ENCODE results near the gene VPS51. TPM values are rescaled to one million over a fixed set of nuclear protein-coding genes. Genes with fewer than 3 reads are reported as not detected.
A peak's percentile ranks its signal among the peaks of the same experiment; 100 is the strongest.

The VPS51 gene
- total and polyA plus RNA-seq, 2 of the 13 experiments (the other 11 are each of a cell fraction or from before 2014, with no cell fraction given), result 76.3 to 90.6 TPM

GRCh38 chr11:65060913-65061408 lies 35.1 kb upstream of the VPS51 start (continued):
- TF ChIP-seq ZNF451 (CRISPR knock-in tag; IDR thresholded peaks at IDR 0.05), result no peak
- TF ChIP-seq ZNF777 (CRISPR knock-in tag; IDR thresholded peaks at IDR 0.05), result no peak
- TF ChIP-seq ZNF383 (CRISPR knock-in tag; IDR thresholded peaks at IDR 0.05; ENCODE audit: borderline replicate concordance), result no peak
- TF ChIP-seq ZNF816 (CRISPR knock-in tag; IDR thresholded peaks at IDR 0.05; ENCODE audit: borderline replicate concordance), result no peak
- no peak for TF ChIP-seq KLF13 (CRISPR knock-in tag; IDR thresholded peaks at IDR 0.05)
- no peak for TF ChIP-seq ZBTB2 (CRISPR knock-in tag; IDR thresholded peaks at IDR 0.05; ENCODE audit: low read depth)
- TF ChIP-seq NKX3-1 (CRISPR knock-in tag; IDR thresholded peaks at IDR 0.05), result no peak
- TF ChIP-seq CBX2 (IDR thresholded peaks at IDR 0.05; ENCODE audit: low read depth, low read length), result no peak
- TF ChIP-seq CBX2 (CRISPR knock-in tag; IDR thresholded peaks at IDR 0.05; ENCODE audit: low read depth), result no peak
- TF ChIP-seq ZNF143 (CRISPR knock-in tag; IDR thresholded peaks at IDR 0.05), result 0 out of 2 replicates have a peak, but pooled peaks have one; percentile 11
- TF ChIP-seq ERF (CRISPR knock-in tag; IDR thresholded peaks at IDR 0.05), result no peak
- no peak for TF ChIP-seq JUN (CRISPR knock-in tag; IDR thresholded peaks at IDR 0.05)
- no peak for TF ChIP-seq PTBP1 (IDR thresholded peaks at IDR 0.05; ENCODE audit: low read depth, low read length, poor library complexity, severe bottlenecking)
- no peak for TF ChIP-seq RXRA (CRISPR knock-in tag; IDR thresholded peaks at IDR 0.05)

- no peaks in the 10 kb centered on the region for H3K9me3 ChIP-seq (ENCODE audit: low read length)
- no peak for TF ChIP-seq REXO4 (CRISPR knock-in tag; IDR thresholded peaks at IDR 0.05; ENCODE audit: borderline replicate concordance)
- TF ChIP-seq YEATS4 (CRISPR knock-in tag; IDR thresholded peaks at IDR 0.05; ENCODE audit: borderline replicate concordance), result no peak
- no peak for TF ChIP-seq TFE3 (CRISPR knock-in tag; IDR thresholded peaks at IDR 0.05)
- peak; percentile 85 for TF ChIP-seq ZSCAN22 (CRISPR knock-in tag; IDR thresholded peaks at IDR 0.05)
- no peak for TF ChIP-seq ZNF547 (CRISPR knock-in tag; IDR thresholded peaks at IDR 0.05)
- TF ChIP-seq XRCC5 (optimal IDR thresholded peaks at IDR 0.05; ENCODE audit: low read length), result no peak
- TF ChIP-seq ZBTB1 (CRISPR knock-in tag; IDR thresholded peaks at IDR 0.05; ENCODE audit: borderline replicate concordance), result no peak
- TF ChIP-seq NR2C2 (CRISPR knock-in tag; IDR thresholded peaks at IDR 0.05; ENCODE audit: borderline replicate concordance), result no peak
- TF ChIP-seq EZH2 (conservative IDR thresholded peaks at IDR 0.05; ENCODE audit: low read depth, low read length), result no peak
- no peak for TF ChIP-seq ZNF674 (CRISPR knock-in tag; IDR thresholded peaks at IDR 0.05; ENCODE audit: low read depth)
- TF ChIP-seq PITX1 (CRISPR knock-in tag; IDR thresholded peaks at IDR 0.05), result 0 out of 2 replicates have a peak, but pooled peaks have one; percentile 39
- no peak overlapping the region for H3K4me3 ChIP-seq (replicated peaks in 1 of 3; ENCODE audit: insufficient read depth in 1 of 3, low read depth in 2 of 3, low read length in 3 of 3)
- no peak overlapping the region for H3K9ac ChIP-seq (ENCODE audit: insufficient read depth, low read depth, low read length)
- H2AFZ ChIP-seq (ENCODE audit: low read length), result no peak overlapping the region
- in situ Hi-C loops (cut with HindIII; ENCODE audit: extremely low pct_ligation_motif_present, low pct_unique_long_range_greater_than_20kb) (no loop called here), intact Hi-C loops (cut with micrococcal nuclease; ENCODE audit: unreplicated experiment) (no loop called here)
- no peaks in the 10 kb centered on the region for H3K36me3 ChIP-seq (replicated peaks in 1 of 2; ENCODE audit: control insufficient read depth in 1 of 2, insufficient read depth in 2 of 2, low read length in 2 of 2)
- FAIRE-seq (no peak), ATAC-seq (no peak), DNase-seq (ENCODE audit: low spot score) (no peak)
- H4K20me1 ChIP-seq (ENCODE audit: insufficient read depth, low read length), result no peaks in the 10 kb centered on the region
- WGBS (ENCODE audit: low lambda C conversion rate), result no CpG with 5 or more reads among the region's 3 CpGs
- H3K4me1 ChIP-seq (ENCODE audit: insufficient read depth, low read length), result peaks cover 63% of the 10 kb centered on the region
- H3K27me3 ChIP-seq (ENCODE audit: control insufficient read depth in 1 of 2, insufficient read depth in 2 of 2, low read length in 2 of 2), result no peaks in the 10 kb centered on the region
- H3K4me2 ChIP-seq (ENCODE audit: low read depth, low read length), result no peak overlapping the region
- no peak overlapping the region for H3K27ac ChIP-seq (ENCODE audit: extremely low read length, insufficient read depth, low read length)
- POLR2A ChIA-PET, result interaction anchor here (1.2 kb wide), 3 partner anchors 23 to 72 kb away, joined by 3 to 4 read pairs (median 4); partner anchors contain the start of genes SAC3D1 and SNX15
- CTCF ChIA-PET (ENCODE audit: low intra/inter-chr PET ratio, low total read pairs), result no interaction called here
- BruUV-seq (replicated peaks), result no TSS peak
- no peaks in the 10 kb centered on the region for H3K79me2 ChIP-seq (ENCODE audit: insufficient read depth, low read length)
These were observed 32.5 kb upstream of the VPS51 start for GRCh38 chr11:65063532-65063931.
